Measurements from ENCODE around the gene B9D1. TPM values are rescaled to one million over a fixed set of nuclear protein-coding genes. Genes with fewer than 3 reads are reported as not detected.

B9D1 gene
- total and polyA plus RNA-seq, 9 of the 15 experiments (the other 6 are each of a cell fraction or from before 2014, with no cell fraction given) = 8.9 to 28.0 (median 17.9) TPM

DNA sequence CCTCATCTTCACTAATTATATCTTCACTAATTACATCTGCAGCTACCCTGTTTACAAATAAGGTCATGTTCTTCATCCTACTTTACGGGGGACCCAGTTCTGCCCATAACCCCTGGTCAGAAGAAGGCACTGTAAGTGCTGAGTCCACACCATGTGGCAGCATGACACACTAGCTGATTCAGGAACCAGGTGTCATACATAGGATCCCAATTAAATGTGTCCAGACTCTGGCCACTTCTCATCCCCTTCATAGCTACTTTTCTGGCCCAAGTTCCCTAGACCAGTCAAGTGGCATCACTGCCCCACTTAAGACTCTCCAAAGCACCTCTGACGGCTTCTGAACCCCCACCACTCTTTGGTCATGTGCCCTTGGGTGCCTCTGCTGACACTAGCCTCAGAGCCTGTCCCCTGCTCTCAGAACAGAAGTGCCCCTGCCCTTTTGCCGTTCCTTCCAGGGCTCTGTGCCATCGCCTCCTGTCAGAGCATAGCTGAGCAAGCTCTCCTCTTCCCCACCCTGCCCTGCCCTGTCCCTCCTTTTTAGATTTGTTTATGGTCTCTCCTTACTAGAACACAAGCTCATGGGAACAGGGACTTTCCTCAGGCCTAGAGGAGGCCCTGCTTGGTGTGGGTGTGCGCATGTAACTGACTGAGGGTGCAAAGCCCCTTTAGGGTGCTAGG is 61.1 kb downstream of the B9D1 start:
- Histone ChIP-seq H4K20me1 (replicated peaks; ENCODE audit: control insufficient read depth, insufficient read depth, low read length) (no peaks in the 10 kb centered on the region), H3K9ac (ENCODE audit: insufficient read depth in 1 of 2, low read depth in 2 of 2, low read length in 2 of 2) (0 out of 4 replicates have a peak overlapping the region, but pooled peaks of 1 of the 2 experiments have one; percentile 45), H3K36me3 (ENCODE audit: control insufficient read depth, insufficient read depth, low read length) (no peaks in the 10 kb centered on the region), H3K4me1 (replicated peaks in 1 of 2; ENCODE audit: control insufficient read depth in 2 of 2, insufficient read depth in 2 of 2, low read length in 2 of 2) (peaks cover 26 to 30% of the 10 kb centered on the region in 2 experiments), H3K4me2 (ENCODE audit: insufficient read depth, low read length) (no peak overlapping the region), H3K4me3 (no peak overlapping the region), H3K9me1 (ENCODE audit: control insufficient read depth, insufficient read depth, low read length) (peaks cover 7% of the 10 kb centered on the region), H3K79me2 (ENCODE audit: control insufficient read depth, insufficient read depth, low read length) (peaks cover 7% of the 10 kb centered on the region; the same call in 1 of the 3 replicates), H3K9me3 (replicated peaks; ENCODE audit: control insufficient read depth, insufficient read depth, low read depth, low read length) (no peaks in the 10 kb centered on the region), H3K27me3 (ENCODE audit: control insufficient read depth in 2 of 2, insufficient read depth in 2 of 2, low read length in 2 of 2) (no peaks in the 10 kb centered on the region), H2AFZ (ENCODE audit: low read depth, low read length) (no peak overlapping the region), H3K27ac (ENCODE audit: extremely low read depth, low read depth, low read length) (no peak overlapping the region)
- CTCF ChIA-PET (ENCODE audit: low intra/inter-chr PET ratio) = no interaction called here
- BruUV-seq (replicated peaks) = no TSS peak
- ATAC-seq = no peak
- WGBS (ENCODE audit: insufficient coverage, low coverage, missing lambda C conversion rate) = 71% methylated on average over 4 of the region's 5 CpGs
- POLR2A ChIA-PET = interaction anchor here (0.8 to 1.0 kb wide), 2 partner anchors 21 to 22 kb away, joined by 3 read pairs; no protein-coding TSS in a partner anchor
- no peak for FAIRE-seq
- in situ Hi-C loops (cut with MboI) (no loop called here), intact Hi-C loops (cut with micrococcal nuclease) (no loop called here)
- no peak for DNase-seq (ENCODE audit: extremely low read depth in 1 of 4, low spot score in 3 of 4)
- TF ChIP-seq ZNF23 (CRISPR knock-in tag; IDR thresholded peaks at IDR 0.05) = no peak
- TF ChIP-seq, protein P1, sequence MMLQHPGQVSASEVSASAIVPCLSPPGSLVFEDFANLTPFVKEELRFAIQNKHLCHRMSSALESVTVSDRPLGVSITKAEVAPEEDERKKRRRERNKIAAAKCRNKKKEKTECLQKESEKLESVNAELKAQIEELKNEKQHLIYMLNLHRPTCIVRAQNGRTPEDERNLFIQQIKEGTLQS (IDR thresholded peaks at IDR 0.05) = no peak
- TF ChIP-seq, protein P1 (CRISPR knock-in tag; conservative IDR thresholded peaks at IDR 0.05) = no peak
- TF ChIP-seq CAMTA2 (CRISPR knock-in tag; conservative IDR thresholded peaks at IDR 0.05) = no peak
- TF ChIP-seq MECOM (CRISPR knock-in tag; IDR thresholded peaks at IDR 0.05) = no peak
- TF ChIP-seq, protein P2, sequence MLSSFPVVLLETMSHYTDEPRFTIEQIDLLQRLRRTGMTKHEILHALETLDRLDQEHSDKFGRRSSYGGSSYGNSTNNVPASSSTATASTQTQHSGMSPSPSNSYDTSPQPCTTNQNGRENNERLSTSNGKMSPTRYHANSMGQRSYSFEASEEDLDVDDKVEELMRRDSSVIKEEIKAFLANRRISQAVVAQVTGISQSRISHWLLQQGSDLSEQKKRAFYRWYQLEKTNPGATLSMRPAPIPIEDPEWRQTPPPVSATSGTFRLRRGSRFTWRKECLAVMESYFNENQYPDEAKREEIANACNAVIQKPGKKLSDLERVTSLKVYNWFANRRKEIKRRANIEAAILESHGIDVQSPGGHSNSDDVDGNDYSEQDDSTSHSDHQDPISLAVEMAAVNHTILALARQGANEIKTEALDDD (IDR thresholded peaks at IDR 0.05) = no peak
- TF ChIP-seq ELF4 (CRISPR knock-in tag; IDR thresholded peaks at IDR 0.05) = no peak
- TF ChIP-seq KDM1A (IDR thresholded peaks at IDR 0.05) = no peak
- no peak for TF ChIP-seq NR1H2 (CRISPR knock-in tag; IDR thresholded peaks at IDR 0.05)
- TF ChIP-seq, protein P3, sequence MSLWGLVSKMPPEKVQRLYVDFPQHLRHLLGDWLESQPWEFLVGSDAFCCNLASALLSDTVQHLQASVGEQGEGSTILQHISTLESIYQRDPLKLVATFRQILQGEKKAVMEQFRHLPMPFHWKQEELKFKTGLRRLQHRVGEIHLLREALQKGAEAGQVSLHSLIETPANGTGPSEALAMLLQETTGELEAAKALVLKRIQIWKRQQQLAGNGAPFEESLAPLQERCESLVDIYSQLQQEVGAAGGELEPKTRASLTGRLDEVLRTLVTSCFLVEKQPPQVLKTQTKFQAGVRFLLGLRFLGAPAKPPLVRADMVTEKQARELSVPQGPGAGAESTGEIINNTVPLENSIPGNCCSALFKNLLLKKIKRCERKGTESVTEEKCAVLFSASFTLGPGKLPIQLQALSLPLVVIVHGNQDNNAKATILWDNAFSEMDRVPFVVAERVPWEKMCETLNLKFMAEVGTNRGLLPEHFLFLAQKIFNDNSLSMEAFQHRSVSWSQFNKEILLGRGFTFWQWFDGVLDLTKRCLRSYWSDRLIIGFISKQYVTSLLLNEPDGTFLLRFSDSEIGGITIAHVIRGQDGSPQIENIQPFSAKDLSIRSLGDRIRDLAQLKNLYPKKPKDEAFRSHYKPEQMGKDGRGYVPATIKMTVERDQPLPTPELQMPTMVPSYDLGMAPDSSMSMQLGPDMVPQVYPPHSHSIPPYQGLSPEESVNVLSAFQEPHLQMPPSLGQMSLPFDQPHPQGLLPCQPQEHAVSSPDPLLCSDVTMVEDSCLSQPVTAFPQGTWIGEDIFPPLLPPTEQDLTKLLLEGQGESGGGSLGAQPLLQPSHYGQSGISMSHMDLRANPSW (CRISPR knock-in tag; IDR thresholded peaks at IDR 0.05) = no peak
- no peak for TF ChIP-seq HMG20A (CRISPR knock-in tag; conservative IDR thresholded peaks at IDR 0.05)
- TF ChIP-seq, protein P4, sequence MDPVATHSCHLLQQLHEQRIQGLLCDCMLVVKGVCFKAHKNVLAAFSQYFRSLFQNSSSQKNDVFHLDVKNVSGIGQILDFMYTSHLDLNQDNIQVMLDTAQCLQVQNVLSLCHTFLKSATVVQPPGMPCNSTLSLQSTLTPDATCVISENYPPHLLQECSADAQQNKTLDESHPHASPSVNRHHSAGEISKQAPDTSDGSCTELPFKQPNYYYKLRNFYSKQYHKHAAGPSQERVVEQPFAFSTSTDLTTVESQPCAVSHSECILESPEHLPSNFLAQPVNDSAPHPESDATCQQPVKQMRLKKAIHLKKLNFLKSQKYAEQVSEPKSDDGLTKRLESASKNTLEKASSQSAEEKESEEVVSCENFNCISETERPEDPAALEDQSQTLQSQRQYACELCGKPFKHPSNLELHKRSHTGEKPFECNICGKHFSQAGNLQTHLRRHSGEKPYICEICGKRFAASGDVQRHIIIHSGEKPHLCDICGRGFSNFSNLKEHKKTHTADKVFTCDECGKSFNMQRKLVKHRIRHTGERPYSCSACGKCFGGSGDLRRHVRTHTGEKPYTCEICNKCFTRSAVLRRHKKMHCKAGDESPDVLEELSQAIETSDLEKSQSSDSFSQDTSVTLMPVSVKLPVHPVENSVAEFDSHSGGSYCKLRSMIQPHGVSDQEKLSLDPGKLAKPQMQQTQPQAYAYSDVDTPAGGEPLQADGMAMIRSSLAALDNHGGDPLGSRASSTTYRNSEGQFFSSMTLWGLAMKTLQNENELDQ (CRISPR knock-in tag; IDR thresholded peaks at IDR 0.05; ENCODE audit: borderline replicate concordance) = no peak
- TF ChIP-seq NFRKB (IDR thresholded peaks at IDR 0.05; ENCODE audit: low read depth) = no peak
- TF ChIP-seq RBM25 (IDR thresholded peaks at IDR 0.05; ENCODE audit: low read depth, low read length, severe bottlenecking) = no peak
- TF ChIP-seq ZNF830 (CRISPR knock-in tag; IDR thresholded peaks at IDR 0.05) = no peak
- no peak for TF ChIP-seq ZFP36 (IDR thresholded peaks at IDR 0.05; ENCODE audit: low read depth, low read length, partially characterized antibody)

Measured in K562 (cell line).